ENCODE measurements around the gene CLIC6.

The CLIC6 gene

DNA sequence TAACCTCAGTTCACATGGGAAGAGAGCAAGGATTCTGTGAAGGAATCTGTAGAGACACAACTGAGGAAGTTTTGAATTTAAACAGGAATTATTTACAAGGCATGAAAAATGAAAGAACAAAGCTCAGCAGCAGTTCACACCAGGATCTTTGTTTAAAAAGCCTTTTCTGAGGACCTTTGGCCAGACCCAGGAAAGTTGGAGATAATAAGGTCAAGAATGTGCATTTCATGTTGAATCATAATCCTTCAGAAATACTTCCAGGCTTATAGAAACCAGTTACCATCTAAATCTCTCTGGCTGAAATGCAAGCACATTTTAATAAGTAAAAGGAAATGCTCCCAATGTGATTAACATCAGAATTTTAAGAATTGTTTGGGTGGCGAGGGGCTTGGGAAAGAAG, 2.7 kb downstream of the CLIC6 start:
- FAIRE-seq (no peak), DNase-seq (ENCODE audit: insufficient read length, low spot score) (no peak)
- TF ChIP-seq POLR2A (IDR thresholded peaks at IDR 0.05; ENCODE audit: low read depth, low read length), result no peak

GRCh38 chr21:34671891-34672290, 3.1 kb downstream of the CLIC6 start:
- no peak for TF ChIP-seq POLR2A (IDR thresholded peaks at IDR 0.05; ENCODE audit: low read depth, low read length)
- FAIRE-seq (no peak), DNase-seq (ENCODE audit: insufficient read length, low spot score) (no peak)

DNA sequence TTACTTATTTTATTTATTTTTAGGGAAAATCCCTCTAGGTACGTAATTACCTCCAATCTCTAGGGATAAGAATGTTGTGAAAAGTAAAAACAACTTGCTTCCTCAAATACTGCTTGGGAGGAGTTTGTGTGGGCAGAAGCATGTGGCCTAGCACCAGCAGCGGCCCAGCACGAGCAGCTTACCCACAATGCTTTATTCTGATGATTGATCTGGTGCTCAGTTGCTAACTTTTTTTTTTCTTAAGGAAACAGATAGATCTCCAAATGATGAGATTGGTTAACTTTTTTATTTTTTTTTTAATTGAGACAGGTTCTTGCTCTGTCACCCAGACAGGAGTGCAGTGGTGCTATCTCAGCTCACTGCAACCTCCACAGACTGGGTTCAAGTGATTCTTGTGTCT, 4.2 kb downstream of the CLIC6 start:
- no peak for TF ChIP-seq POLR2A (IDR thresholded peaks at IDR 0.05; ENCODE audit: low read depth, low read length)
- DNase-seq (ENCODE audit: insufficient read length, low spot score) (no peak), FAIRE-seq (no peak)

DNA sequence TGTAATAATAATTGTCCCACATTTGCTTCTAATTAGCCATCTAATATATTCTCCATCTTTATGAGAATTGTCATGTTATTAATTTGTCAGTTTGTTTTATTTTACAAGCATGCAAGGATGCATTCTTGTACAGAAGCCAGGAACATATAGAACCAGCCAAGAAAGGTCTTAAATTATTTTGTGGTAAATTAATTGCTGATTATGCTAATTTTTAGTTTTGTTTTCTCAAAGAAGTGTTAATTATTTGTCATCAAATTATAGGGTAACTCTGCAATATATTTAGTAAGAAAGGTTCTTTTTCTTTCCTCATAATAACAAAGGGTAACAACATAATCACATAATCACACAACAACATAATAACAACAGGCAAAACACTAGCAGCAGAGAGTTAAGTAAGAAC, 5.7 kb downstream of the CLIC6 start:
- FAIRE-seq, result no peak
- no peak for DNase-seq (ENCODE audit: insufficient read length, low spot score)
- TF ChIP-seq POLR2A (IDR thresholded peaks at IDR 0.05; ENCODE audit: low read depth, low read length), result no peak

GRCh38 chr21:34675871-34676270, 7.1 kb downstream of the CLIC6 start:
- FAIRE-seq (no peak), DNase-seq (ENCODE audit: insufficient read length, low spot score) (no peak)
- TF ChIP-seq POLR2A (IDR thresholded peaks at IDR 0.05; ENCODE audit: low read depth, low read length), result no peak

GRCh38 chr21:34679051-34679450, 10.3 kb downstream of the CLIC6 start:
- no peak for DNase-seq (ENCODE audit: insufficient read length, low spot score)
- TF ChIP-seq POLR2A (IDR thresholded peaks at IDR 0.05; ENCODE audit: low read depth, low read length), result no peak
- no peak for FAIRE-seq

DNA sequence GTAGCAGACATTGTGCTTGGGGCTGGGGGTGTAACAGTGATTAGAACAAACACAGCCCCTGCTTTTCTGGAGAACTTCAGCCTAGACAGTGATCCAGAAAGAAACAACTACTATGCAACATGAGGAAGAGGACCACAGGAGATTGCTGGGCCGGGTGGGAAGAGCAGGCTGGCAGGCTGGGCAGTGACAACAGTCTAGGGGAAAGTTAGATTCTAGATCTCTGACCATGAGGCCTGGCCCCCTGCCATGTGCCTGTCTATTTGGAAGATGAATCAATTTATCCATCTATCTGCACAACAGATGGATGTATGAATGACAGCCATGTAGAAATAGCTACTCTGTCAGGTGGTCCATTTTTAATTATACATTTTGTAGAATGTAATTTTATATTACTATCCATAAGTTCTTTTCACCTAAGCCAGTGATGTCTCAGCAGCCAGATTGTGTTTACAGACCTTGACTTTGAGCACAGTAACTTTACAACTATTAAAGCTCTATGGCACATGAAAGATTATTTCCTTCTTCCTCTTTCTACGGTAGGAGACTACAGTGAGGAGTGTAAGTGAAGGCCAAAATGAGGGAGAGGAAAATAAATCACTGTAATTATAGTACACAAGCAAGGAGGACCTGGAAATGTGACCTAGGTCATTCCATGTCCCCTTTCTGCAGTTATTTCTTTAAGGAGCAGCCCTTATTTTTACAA, 15.5 kb downstream of the CLIC6 start:
- DNase-seq (ENCODE audit: insufficient read length, low spot score), result no peak
- FAIRE-seq, result no peak
- TF ChIP-seq POLR2A (IDR thresholded peaks at IDR 0.05; ENCODE audit: low read depth, low read length), result no peak

DNA sequence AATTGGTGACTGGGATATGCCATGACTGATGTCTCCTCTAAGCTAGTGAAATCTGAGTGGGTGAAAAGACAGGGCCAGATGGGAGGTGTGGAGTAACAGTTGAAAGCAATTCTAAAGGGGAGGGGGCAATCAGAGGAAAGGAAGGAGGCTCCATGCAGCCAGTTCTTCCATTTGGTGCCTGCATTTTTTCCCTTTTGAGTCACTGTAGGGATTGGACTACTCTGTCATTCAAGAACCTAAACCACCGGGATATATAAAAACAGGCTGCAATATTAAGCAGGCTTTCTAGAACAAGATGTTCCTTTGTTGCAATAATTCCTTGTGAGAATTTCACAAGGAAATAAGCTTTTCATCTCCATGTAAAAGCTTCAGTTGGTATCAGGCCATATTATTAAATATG, 18.3 kb downstream of the CLIC6 start:
- no peak for FAIRE-seq
- no peak for DNase-seq (ENCODE audit: insufficient read length, low spot score)
- TF ChIP-seq POLR2A (IDR thresholded peaks at IDR 0.05; ENCODE audit: low read depth, low read length), result no peak

GRCh38 chr21:34687745-34688144, 19.0 kb downstream of the CLIC6 start:
- no peak for DNase-seq (ENCODE audit: insufficient read length, low spot score)
- TF ChIP-seq POLR2A (IDR thresholded peaks at IDR 0.05; ENCODE audit: low read depth, low read length), result no peak
- FAIRE-seq, result no peak

- FAIRE-seq, result no peak
- DNase-seq (ENCODE audit: insufficient read length, low spot score), result no peak
- TF ChIP-seq POLR2A (IDR thresholded peaks at IDR 0.05; ENCODE audit: low read depth, low read length), result no peak
These were observed 19.4 kb downstream of the CLIC6 start for GRCh38 chr21:34688145-34688544.

DNA sequence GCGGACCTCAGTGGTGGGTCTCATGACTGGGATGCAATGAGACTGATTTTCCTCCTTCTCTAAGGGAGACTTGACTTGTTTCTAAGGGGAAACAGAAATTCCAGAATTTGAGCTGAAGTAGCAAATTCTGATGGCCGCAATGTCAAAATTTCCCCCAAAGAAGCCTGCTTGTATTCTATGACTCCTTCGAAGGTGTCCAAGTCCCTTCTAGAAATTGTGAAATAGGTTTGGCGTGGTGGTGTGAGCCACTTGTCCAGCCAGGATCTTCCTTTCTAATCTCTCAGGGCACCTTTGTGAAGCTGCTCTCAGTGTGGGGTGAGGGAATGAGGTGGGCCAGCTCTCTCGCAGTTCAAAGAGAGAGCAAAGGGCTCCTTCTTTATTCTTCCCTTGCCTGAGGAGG, 19.9 kb downstream of the CLIC6 start:
- TF ChIP-seq POLR2A (IDR thresholded peaks at IDR 0.05; ENCODE audit: low read depth, low read length), result no peak
- no peak for FAIRE-seq
- no peak for DNase-seq (ENCODE audit: insufficient read length, low spot score)

GRCh38 chr21:34690041-34690792, 21.4 kb downstream of the CLIC6 start:
- DNase-seq (ENCODE audit: insufficient read length, low spot score) (no peak), FAIRE-seq (no peak)
- TF ChIP-seq POLR2A (IDR thresholded peaks at IDR 0.05; ENCODE audit: low read depth, low read length), result no peak

- no peak for DNase-seq (ENCODE audit: insufficient read length, low spot score)
- TF ChIP-seq POLR2A (IDR thresholded peaks at IDR 0.05; ENCODE audit: low read depth, low read length), result no peak
- FAIRE-seq, result no peak
These were observed 22.0 kb downstream of the CLIC6 start for GRCh38 chr21:34690793-34691175.

DNA sequence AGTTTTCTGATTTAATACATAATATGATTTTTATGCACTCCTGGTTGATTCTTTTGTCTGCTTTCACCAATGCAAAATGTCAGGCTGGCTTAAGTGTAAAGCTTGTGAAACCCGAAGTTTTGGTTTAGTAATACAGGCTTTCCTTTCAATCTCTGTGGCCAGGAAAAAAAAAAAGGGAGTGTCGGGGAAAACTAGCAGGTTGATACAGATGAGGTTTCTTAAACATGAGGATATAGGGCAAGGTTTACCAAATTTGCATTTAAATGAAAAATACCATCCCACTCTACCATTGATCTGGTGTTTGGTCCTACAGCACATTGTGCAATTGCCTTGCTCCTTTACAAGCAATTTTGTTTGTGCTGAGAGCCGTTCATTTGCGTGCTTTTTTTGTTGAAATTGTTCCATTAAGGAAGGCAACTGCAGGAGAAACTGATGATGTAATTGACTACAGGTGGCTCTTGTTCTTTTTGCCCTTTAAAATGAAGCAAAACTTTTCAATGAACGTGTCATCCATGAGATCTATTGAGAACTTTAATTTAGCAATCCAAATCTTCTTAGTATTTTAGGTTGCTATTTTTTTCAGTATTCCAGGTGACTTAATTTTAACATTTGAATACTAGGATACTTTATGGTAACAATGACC, 22.7 kb downstream of the CLIC6 start:
- no peak for DNase-seq (ENCODE audit: insufficient read length, low spot score)
- FAIRE-seq, result no peak
- TF ChIP-seq POLR2A (IDR thresholded peaks at IDR 0.05; ENCODE audit: low read depth, low read length), result no peak

Measured in H54 (cell line).